K562 (cell line): Measurements from ENCODE around the gene PEX11B. TPM values are rescaled to one million over a fixed set of nuclear protein-coding genes. Genes with fewer than 3 reads are reported as not detected.
A peak's percentile ranks its signal among the peaks of the same experiment; 100 is the strongest.

Source experiments
- BRD4 ChIP-seq: fragments of 200-600 bp; sonication (generic); IDR thresholded peaks from 2 replicates; pipeline ENCODE4 v1.6.1; 2017; ENCODE audit warnings: inconsistent platforms
- CC2D1A ChIP-seq: fragments of 450-650 bp; IDR thresholded peaks from 2 replicates; pipeline ENCODE4 v1.6.1; 2017; ENCODE audit warnings: mild to moderate bottlenecking
- CCNT2 ChIP-seq: IDR thresholded peaks from 2 replicates; pipeline ENCODE4 v1.6.1; 2011; ENCODE audit warnings: borderline replicate concordance, low read depth, mild to moderate bottlenecking, moderate library complexity, mixed read lengths, low read length; ENCODE audit not compliant: insufficient read length; ENCODE audit errors: extremely low read depth
- FOXA1 ChIP-seq: fragments of 450-650 bp; IDR thresholded peaks from 2 replicates; pipeline ENCODE4 v1.6.1; 2016; ENCODE audit warnings: mild to moderate bottlenecking, borderline replicate concordance
- HSF4 ChIP-seq: fragments of 250-450 bp; sonication (Bioruptor Pico); IDR thresholded peaks from 2 replicates; pipeline ENCODE4 v2.1.2; 2022; ENCODE audit warnings: mild to moderate bottlenecking, moderate library complexity, borderline replicate concordance
- ILF3 ChIP-seq: fragments of 450-650 bp; IDR thresholded peaks from 2 replicates; pipeline ENCODE4 v1.6.1; 2018; ENCODE audit warnings: antibody characterized with exemption, mild to moderate bottlenecking, moderate library complexity, borderline replicate concordance
- MCM5 ChIP-seq: fragments of 450-650 bp; IDR thresholded peaks from 2 replicates; pipeline ENCODE4 v1.6.1; 2016; ENCODE audit warnings: low read depth
- MYBL2 ChIP-seq, 2 experiments: fragments of 450-650 bp in 1 of 2; sonication (generic) in 1 of 2; formaldehyde crosslinking in 1 of 2; IDR thresholded peaks; 2 replicates each; pipeline versions ENCODE4 v1.6.1 to v1.8.1; 2017 to 2022; ENCODE audit warnings: borderline replicate concordance in 1 of 2, inconsistent platforms in 1 of 2, low read depth in 1 of 2, mild to moderate bottlenecking in 1 of 2, missing genetic modification reagents in 1 of 2, moderate library complexity in 1 of 2
- SMARCE1 ChIP-seq: fragments of 450-650 bp; IDR thresholded peaks from 2 replicates; pipeline ENCODE4 v1.7.1; 2016; ENCODE audit warnings: mild to moderate bottlenecking
- XRCC5 ChIP-seq: fragments of 200-400 bp; formaldehyde crosslinking; IDR thresholded peaks from 2 replicates; pipeline ENCODE4 v1.6.1; 2017; ENCODE audit warnings: low read depth, mild to moderate bottlenecking, low read length
- ZBTB17 ChIP-seq: fragments of 450-650 bp; formaldehyde crosslinking; IDR thresholded peaks from 2 replicates; pipeline ENCODE4 v1.4.0; 2020; ENCODE audit warnings: mild to moderate bottlenecking
- ZKSCAN8 ChIP-seq: fragments of 200-800 bp; sonication (Bioruptor generic); IDR thresholded peaks from 2 replicates; pipeline ENCODE4 v1.6.1; 2016; ENCODE audit warnings: missing genetic modification characterization, missing compliant biosample characterization
- polyA plus RNA-seq, 8 experiments: library from polyadenylated mRNA; depleted of rRNA in 4 of 8; stranded (reverse) in 5 of 8; unstranded in 3 of 8; fragments of >200 nt; fragmentation: Nextera tagmentation in 2 of 8; fragmentation: Illumina TruSeq in 1 of 8; extraction: Ambion mirVana in 2 of 8; extraction: Trizol in 1 of 8; gene quantifications; 2 replicates each; pipeline versions ENCODE4 v1.2.1 to v1.2.3, GENCODE V29; 2011 to 2014; ENCODE audit warnings: inconsistent platforms in 1 of 8, missing spikeins in 1 of 8
- total RNA-seq, 7 experiments: library from RNA; depleted of rRNA in 6 of 7; stranded (reverse); fragments of >200 nt in 6 of 7; fragmentation: Illumina TruSeq in 2 of 7; extraction: Trizol in 2 of 7; gene quantifications; 2 replicates each; pipeline versions ENCODE4 v1.2.1 to v1.2.3, GENCODE V29; 2011 to 2021; ENCODE audit warnings: low replicate concordance in 1 of 7
- TF ChIP-seq, protein P1 (sequence below): fragments of 450-650 bp; IDR thresholded peaks from 2 replicates; pipeline ENCODE4 v1.6.1; 2017; ENCODE audit warnings: mild to moderate bottlenecking, moderate library complexity
- TF ChIP-seq, protein P2 (sequence below): fragments of 450-650 bp; formaldehyde crosslinking; IDR thresholded peaks from 2 replicates; pipeline ENCODE4 v1.4.0; 2020; ENCODE audit warnings: mild to moderate bottlenecking, moderate library complexity
- TF ChIP-seq, protein P3 (sequence below): fragments of 250-450 bp; sonication (Bioruptor Pico); IDR thresholded peaks from 2 replicates; pipeline ENCODE4 v1.5.1; 2021; ENCODE audit warnings: mild to moderate bottlenecking
- TF ChIP-seq, protein P4 (sequence below): IDR thresholded peaks from 2 replicates; pipeline ENCODE4 v1.6.1; 2011; ENCODE audit warnings: borderline replicate concordance, low read depth, mild to moderate bottlenecking, moderate library complexity, low read length; ENCODE audit not compliant: insufficient read depth, poor library complexity, severe bottlenecking
- TF ChIP-seq, protein P5 (sequence below): sonication (generic); formaldehyde crosslinking; IDR thresholded peaks from 2 replicates; pipeline ENCODE4 v1.8.0; 2022; ENCODE audit warnings: missing genetic modification reagents, mild to moderate bottlenecking, borderline replicate concordance

Gene PEX11B
- total and polyA plus RNA-seq, 9 of the 15 experiments (the other 6 are each of a cell fraction or from before 2014, with no cell fraction given), result 13.2 to 60.0 (median 21.7) TPM

DNA sequence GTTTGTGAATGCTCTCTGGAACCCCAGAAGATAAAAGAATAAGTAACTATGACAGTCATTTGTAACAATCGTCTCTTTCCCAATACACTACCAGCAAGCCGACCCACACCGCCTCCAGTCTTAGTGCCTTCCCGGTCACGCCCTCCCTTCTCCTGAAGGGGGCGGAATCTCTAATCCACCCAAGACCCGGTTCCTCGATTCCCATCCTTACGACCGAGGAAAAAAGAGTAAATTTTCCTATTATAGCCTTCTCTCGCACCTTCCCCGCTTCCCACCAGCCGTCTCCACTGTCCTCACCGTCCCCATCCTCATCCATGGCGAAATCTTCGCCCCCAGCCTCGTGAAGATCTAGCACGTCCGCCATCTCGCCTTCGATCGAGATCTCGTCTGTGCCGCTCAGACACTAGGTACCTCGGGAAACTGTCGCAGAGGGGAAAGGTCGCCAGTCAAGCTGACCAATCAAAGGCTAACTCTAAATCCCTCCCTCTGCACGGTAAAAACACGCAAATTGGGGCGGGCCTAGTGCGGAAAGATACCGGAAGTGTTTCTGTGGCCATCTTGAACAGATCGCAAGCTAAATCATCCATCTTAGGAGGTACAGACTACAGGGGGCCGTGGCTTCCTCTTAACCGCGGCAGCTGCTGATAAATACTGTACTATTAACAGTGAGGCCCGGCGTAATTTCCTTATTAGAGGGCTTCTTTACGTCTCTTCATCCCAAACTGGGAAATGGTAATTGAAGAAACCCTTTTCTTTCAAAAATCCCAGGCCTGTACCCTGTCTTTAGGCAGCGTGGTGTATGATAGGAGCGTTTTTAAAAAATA, 8.8 kb upstream of the PEX11B start, which contains the start of gene RBM8A (continued):
- TF ChIP-seq, protein P1, sequence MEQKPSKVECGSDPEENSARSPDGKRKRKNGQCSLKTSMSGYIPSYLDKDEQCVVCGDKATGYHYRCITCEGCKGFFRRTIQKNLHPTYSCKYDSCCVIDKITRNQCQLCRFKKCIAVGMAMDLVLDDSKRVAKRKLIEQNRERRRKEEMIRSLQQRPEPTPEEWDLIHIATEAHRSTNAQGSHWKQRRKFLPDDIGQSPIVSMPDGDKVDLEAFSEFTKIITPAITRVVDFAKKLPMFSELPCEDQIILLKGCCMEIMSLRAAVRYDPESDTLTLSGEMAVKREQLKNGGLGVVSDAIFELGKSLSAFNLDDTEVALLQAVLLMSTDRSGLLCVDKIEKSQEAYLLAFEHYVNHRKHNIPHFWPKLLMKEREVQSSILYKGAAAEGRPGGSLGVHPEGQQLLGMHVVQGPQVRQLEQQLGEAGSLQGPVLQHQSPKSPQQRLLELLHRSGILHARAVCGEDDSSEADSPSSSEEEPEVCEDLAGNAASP, result no peak
- TF ChIP-seq, protein P2, sequence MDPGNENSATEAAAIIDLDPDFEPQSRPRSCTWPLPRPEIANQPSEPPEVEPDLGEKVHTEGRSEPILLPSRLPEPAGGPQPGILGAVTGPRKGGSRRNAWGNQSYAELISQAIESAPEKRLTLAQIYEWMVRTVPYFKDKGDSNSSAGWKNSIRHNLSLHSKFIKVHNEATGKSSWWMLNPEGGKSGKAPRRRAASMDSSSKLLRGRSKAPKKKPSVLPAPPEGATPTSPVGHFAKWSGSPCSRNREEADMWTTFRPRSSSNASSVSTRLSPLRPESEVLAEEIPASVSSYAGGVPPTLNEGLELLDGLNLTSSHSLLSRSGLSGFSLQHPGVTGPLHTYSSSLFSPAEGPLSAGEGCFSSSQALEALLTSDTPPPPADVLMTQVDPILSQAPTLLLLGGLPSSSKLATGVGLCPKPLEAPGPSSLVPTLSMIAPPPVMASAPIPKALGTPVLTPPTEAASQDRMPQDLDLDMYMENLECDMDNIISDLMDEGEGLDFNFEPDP (CRISPR knock-in tag), result no peak
- TF ChIP-seq, protein P3, sequence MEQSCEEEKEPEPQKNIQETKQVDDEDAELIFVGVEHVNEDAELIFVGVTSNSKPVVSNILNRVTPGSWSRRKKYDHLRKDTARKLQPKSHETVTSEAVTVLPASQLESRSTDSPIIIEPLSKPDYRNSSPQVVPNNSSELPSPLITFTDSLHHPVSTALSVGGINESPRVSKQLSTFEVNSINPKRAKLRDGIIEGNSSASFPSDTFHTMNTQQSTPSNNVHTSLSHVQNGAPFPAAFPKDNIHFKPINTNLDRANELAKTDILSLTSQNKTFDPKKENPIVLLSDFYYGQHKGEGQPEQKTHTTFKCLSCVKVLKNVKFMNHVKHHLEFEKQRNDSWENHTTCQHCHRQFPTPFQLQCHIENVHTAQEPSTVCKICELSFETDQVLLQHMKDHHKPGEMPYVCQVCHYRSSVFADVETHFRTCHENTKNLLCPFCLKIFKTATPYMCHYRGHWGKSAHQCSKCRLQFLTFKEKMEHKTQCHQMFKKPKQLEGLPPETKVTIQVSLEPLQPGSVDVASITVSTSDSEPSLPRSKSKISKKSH (CRISPR knock-in tag), result no peak
- TF ChIP-seq CC2D1A (peak; percentile 72; the same call in 1 of the 2 replicates), XRCC5 (no peak), SMARCE1 (peak; percentile 75; the same call in 1 of the 2 replicates), CCNT2 (no peak), MYBL2 (IDR thresholded peaks at IDR 0.05; ENCODE audit: low read depth) (peak; percentile 72), MYBL2 (CRISPR knock-in tag; IDR thresholded peaks at IDR 0.05; ENCODE audit: borderline replicate concordance) (no peak), MCM5 (no peak), FOXA1 (no peak), ZBTB17 (no peak; the same call in 1 of the 2 replicates), ILF3 (no peak), BRD4 (peak; percentile 94), ZKSCAN8 (CRISPR knock-in tag) (0 out of 2 replicates have a peak, but pooled peaks have one; percentile 8), HSF4 (CRISPR knock-in tag) (no peak)
- TF ChIP-seq, protein P4, sequence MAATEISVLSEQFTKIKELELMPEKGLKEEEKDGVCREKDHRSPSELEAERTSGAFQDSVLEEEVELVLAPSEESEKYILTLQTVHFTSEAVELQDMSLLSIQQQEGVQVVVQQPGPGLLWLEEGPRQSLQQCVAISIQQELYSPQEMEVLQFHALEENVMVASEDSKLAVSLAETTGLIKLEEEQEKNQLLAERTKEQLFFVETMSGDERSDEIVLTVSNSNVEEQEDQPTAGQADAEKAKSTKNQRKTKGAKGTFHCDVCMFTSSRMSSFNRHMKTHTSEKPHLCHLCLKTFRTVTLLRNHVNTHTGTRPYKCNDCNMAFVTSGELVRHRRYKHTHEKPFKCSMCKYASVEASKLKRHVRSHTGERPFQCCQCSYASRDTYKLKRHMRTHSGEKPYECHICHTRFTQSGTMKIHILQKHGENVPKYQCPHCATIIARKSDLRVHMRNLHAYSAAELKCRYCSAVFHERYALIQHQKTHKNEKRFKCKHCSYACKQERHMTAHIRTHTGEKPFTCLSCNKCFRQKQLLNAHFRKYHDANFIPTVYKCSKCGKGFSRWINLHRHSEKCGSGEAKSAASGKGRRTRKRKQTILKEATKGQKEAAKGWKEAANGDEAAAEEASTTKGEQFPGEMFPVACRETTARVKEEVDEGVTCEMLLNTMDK, result peak; percentile 90
- TF ChIP-seq, protein P5, sequence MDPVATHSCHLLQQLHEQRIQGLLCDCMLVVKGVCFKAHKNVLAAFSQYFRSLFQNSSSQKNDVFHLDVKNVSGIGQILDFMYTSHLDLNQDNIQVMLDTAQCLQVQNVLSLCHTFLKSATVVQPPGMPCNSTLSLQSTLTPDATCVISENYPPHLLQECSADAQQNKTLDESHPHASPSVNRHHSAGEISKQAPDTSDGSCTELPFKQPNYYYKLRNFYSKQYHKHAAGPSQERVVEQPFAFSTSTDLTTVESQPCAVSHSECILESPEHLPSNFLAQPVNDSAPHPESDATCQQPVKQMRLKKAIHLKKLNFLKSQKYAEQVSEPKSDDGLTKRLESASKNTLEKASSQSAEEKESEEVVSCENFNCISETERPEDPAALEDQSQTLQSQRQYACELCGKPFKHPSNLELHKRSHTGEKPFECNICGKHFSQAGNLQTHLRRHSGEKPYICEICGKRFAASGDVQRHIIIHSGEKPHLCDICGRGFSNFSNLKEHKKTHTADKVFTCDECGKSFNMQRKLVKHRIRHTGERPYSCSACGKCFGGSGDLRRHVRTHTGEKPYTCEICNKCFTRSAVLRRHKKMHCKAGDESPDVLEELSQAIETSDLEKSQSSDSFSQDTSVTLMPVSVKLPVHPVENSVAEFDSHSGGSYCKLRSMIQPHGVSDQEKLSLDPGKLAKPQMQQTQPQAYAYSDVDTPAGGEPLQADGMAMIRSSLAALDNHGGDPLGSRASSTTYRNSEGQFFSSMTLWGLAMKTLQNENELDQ (CRISPR knock-in tag), result 0 out of 2 replicates have a peak, but pooled peaks have one; percentile 72
